Smooth muscle cell (in vitro differentiated cells): ENCODE data around the gene CFAP299. TPM values are rescaled to one million over a fixed set of nuclear protein-coding genes. Genes with fewer than 3 reads are reported as not detected.

Experiments used
- DNase-seq: peaks from one replicate; lab custom pipeline; 2025; ENCODE audit not compliant: unreplicated experiment; lab: John Stamatoyannopoulos, UW
- H2AFZ ChIP-seq: fragments of 200-600 bp; sonication (generic); 2 replicates; pipeline ENCODE4 v1.6.0; 2016; ENCODE audit warnings: antibody characterized with exemption, low read depth, mild to moderate bottlenecking
- H3F3A ChIP-seq: fragments of 200-600 bp; sonication (generic); 2 replicates; pipeline ENCODE4 v1.6.0; 2017; ENCODE audit warnings: antibody characterized with exemption, low read depth
- H3K27ac ChIP-seq: fragments of 200-600 bp; sonication (generic); 2 replicates; pipeline ENCODE4 v1.5.1; 2016; ENCODE audit warnings: low read depth, mild to moderate bottlenecking
- H3K27me3 ChIP-seq: fragments of 200-600 bp; sonication (generic); 2 replicates; pipeline ENCODE4 v1.6.1; 2016; ENCODE audit warnings: low read depth, mild to moderate bottlenecking
- H3K36me3 ChIP-seq: fragments of 200-600 bp; sonication (generic); 2 replicates; pipeline ENCODE4 v1.5.1; 2016; ENCODE audit warnings: low read depth
- H3K4me1 ChIP-seq: fragments of 200-600 bp; sonication (generic); 2 replicates; pipeline ENCODE4 v1.5.1; 2016; ENCODE audit warnings: low read depth
- H3K4me2 ChIP-seq: fragments of 200-600 bp; sonication (generic); 2 replicates; pipeline ENCODE4 v1.6.0; 2016; ENCODE audit warnings: mild to moderate bottlenecking
- H3K4me3 ChIP-seq: fragments of 200-600 bp; sonication (generic); 2 replicates; pipeline ENCODE4 v1.5.1; 2016; ENCODE audit warnings: mild to moderate bottlenecking
- H3K79me2 ChIP-seq: fragments of 200-600 bp; sonication (generic); 2 replicates; pipeline ENCODE4 v1.6.0; 2016; ENCODE audit warnings: low read depth, mild to moderate bottlenecking
- H3K9ac ChIP-seq: fragments of 200-600 bp; sonication (generic); 2 replicates; pipeline ENCODE4 v1.6.0; 2016; ENCODE audit warnings: low read depth
- H3K9me3 ChIP-seq: fragments of 200-600 bp; sonication (generic); replicated peaks from 2 replicates; pipeline ENCODE4 v1.5.1; 2016; ENCODE audit warnings: low read depth
- H4K20me1 ChIP-seq: fragments of 200-600 bp; sonication (generic); 2 replicates; pipeline ENCODE4 v1.6.0; 2016; ENCODE audit warnings: low read depth
- CTCF ChIP-seq: fragments of 200-600 bp; sonication (generic); IDR thresholded peaks from 2 replicates; pipeline ENCODE4 v1.5.1; 2017; ENCODE audit warnings: borderline replicate concordance, mild to moderate bottlenecking, antibody characterized with exemption; ENCODE audit not compliant: insufficient read depth, poor library complexity, severe bottlenecking
- WGBS: methylation state at CpG from one replicate; pipeline ENCODE4 v1.1.7; 2016; ENCODE audit warnings: low lambda C conversion rate; 5-methylcytosine and 5-hydroxymethylcytosine counted together
- polyA plus RNA-seq: library from polyadenylated mRNA; unstranded; fragments of >200 nt; fragmentation: Nextera tagmentation; extraction: Ambion mirVana; gene quantifications from 2 replicates; pipeline ENCODE4 v1.2.1, GENCODE V29; 2016
- total RNA-seq: library from RNA; depleted of rRNA; stranded (reverse); fragments of >200 nt; gene quantifications from 2 replicates; pipeline ENCODE4 v1.2.3, GENCODE V29; 2014

CFAP299 gene
- total and polyA plus RNA-seq, 2 experiments from 2014 or later, result not detected

- H3K27me3 ChIP-seq, result no peaks in the 10 kb centered on the region
- 20% methylated on average over 2 of the region's 2 CpGs for WGBS
- H3K79me2 ChIP-seq, result no peaks in the 10 kb centered on the region
- no peak for DNase-seq
- peak; percentile 64 for TF ChIP-seq CTCF
- H3K27ac ChIP-seq, result no peak overlapping the region
- no peaks in the 10 kb centered on the region for H4K20me1 ChIP-seq
- H3K4me1 ChIP-seq, result no peaks in the 10 kb centered on the region
- H3K36me3 ChIP-seq, result no peaks in the 10 kb centered on the region
- H3K4me3 ChIP-seq, result no peak overlapping the region
- no peaks in the 10 kb centered on the region for H3K9me3 ChIP-seq
- no peak overlapping the region for H2AFZ ChIP-seq
- no peaks in the 10 kb centered on the region for H3F3A ChIP-seq
- no peak overlapping the region for H3K4me2 ChIP-seq
- no peak overlapping the region for H3K9ac ChIP-seq
Observed at GRCh38 chr4:80989921-80990544, 654.5 kb downstream of the CFAP299 start.

GRCh38 chr4:80990851-80991250, 655.3 kb downstream of the CFAP299 start:
- Histone ChIP-seq H3K9ac (no peak overlapping the region), H3F3A (no peaks in the 10 kb centered on the region), H3K9me3 (no peaks in the 10 kb centered on the region), H4K20me1 (no peaks in the 10 kb centered on the region), H3K36me3 (no peaks in the 10 kb centered on the region), H3K4me3 (no peak overlapping the region), H3K79me2 (no peaks in the 10 kb centered on the region), H3K27ac (no peak overlapping the region), H3K4me2 (no peak overlapping the region), H2AFZ (no peak overlapping the region), H3K27me3 (no peaks in the 10 kb centered on the region), H3K4me1 (no peaks in the 10 kb centered on the region)
- no peak for DNase-seq
- TF ChIP-seq CTCF, result no peak
- 44% methylated on average over 2 of the region's 2 CpGs for WGBS

- no peak overlapping the region for H3K27ac ChIP-seq
- H3F3A ChIP-seq, result no peaks in the 10 kb centered on the region
- no peaks in the 10 kb centered on the region for H3K36me3 ChIP-seq
- H4K20me1 ChIP-seq, result no peaks in the 10 kb centered on the region
- H3K4me3 ChIP-seq, result no peak overlapping the region
- no peaks in the 10 kb centered on the region for H3K79me2 ChIP-seq
- DNase-seq, result no peak
- no peaks in the 10 kb centered on the region for H3K27me3 ChIP-seq
- H3K4me1 ChIP-seq, result no peaks in the 10 kb centered on the region
- H3K9ac ChIP-seq, result no peak overlapping the region
- no peak for TF ChIP-seq CTCF
- WGBS, result 91% methylated on average over 3 of the region's 3 CpGs
- H2AFZ ChIP-seq, result no peak overlapping the region
- H3K4me2 ChIP-seq, result no peak overlapping the region
- H3K9me3 ChIP-seq, result no peaks in the 10 kb centered on the region
Observed at GRCh38 chr4:80999943-81000342, 664.4 kb downstream of the CFAP299 start.

- Histone ChIP-seq H2AFZ (no peak overlapping the region), H3K79me2 (no peaks in the 10 kb centered on the region), H4K20me1 (no peaks in the 10 kb centered on the region), H3K27me3 (no peaks in the 10 kb centered on the region), H3K36me3 (no peaks in the 10 kb centered on the region), H3K4me1 (no peaks in the 10 kb centered on the region), H3F3A (no peaks in the 10 kb centered on the region), H3K4me2 (no peak overlapping the region), H3K9me3 (no peaks in the 10 kb centered on the region), H3K9ac (no peak overlapping the region), H3K4me3 (no peak overlapping the region), H3K27ac (no peak overlapping the region)
- TF ChIP-seq CTCF, result no peak
- 34% methylated on average over 2 of the region's 2 CpGs for WGBS
- DNase-seq, result no peak
Observed at GRCh38 chr4:81003597-81004111, 668.1 kb downstream of the CFAP299 start.
